DMS53 treated with DMSO at 0.1 percent for 48 hours (cell line): ENCODE measurements around the gene CACNA1A.
"Not testable (repeated sequence)": the region's sequence is repeated elsewhere in the genome, so short reads cannot be mapped to it uniquely, and the experiment has no call there.

Experiments used
- DNase-seq: peaks from one replicate; lab custom pipeline; 2025; ENCODE audit not compliant: unreplicated experiment; lab: John Stamatoyannopoulos, UW

The CACNA1A gene

GRCh38 chr19:13506471-13506820, at the start of gene CACNA1A:
CACNA1A (minus strand) TSS chr19:13506479; CDS start chr19:13506224, 255 bp downstream.
- DNase-seq = no peak

GRCh38 chr19:13554506-13555240, 48.4 kb upstream of the CACNA1A start:
- DNase-seq = no peak

- DNase-seq = no peak
These were observed 47.7 kb upstream of the CACNA1A start for GRCh38 chr19:13553880-13554400.

DNA sequence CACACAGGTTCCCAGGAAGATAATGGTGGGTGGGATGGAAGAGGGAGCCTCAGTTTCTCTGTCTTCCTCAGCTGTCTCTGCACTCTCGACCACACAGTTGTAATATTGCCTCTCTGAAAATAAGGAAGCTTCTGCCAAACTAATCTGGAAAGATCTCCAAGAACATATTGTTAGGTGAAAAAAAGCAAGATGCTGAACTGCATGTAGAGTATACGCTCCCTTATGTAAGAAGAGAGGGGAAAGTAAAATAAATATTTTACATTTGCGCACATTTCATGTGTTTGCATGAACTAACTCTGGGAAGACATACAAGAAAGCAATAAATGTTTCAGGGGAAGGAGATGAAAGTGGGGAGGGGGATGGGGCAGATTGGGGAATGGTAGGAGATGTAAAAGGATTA, 41.9 kb upstream of the CACNA1A start:
- DNase-seq = no peak

DNA sequence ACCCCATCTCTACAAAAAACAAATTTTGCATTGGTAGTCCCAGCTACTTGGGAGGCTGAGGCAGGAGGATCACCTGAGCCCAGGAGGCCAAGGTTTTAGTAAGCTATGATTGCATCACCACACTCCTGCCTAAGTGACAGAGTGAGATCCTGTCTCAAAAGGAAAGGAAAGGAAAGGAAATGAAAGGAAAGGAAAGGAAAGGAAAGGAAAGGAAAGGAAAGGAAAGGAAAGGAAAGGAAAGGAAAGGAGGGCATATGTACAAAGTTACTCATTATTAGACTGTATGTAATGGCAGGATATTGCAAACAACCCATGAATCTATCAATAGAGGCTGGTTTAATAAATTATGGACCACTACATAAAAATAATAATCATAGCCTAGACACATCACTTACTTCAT, 40.8 kb upstream of the CACNA1A start:
- DNase-seq = no peak

GRCh38 chr19:13544423-13544822, 38.1 kb upstream of the CACNA1A start:
- no peak for DNase-seq

DNA sequence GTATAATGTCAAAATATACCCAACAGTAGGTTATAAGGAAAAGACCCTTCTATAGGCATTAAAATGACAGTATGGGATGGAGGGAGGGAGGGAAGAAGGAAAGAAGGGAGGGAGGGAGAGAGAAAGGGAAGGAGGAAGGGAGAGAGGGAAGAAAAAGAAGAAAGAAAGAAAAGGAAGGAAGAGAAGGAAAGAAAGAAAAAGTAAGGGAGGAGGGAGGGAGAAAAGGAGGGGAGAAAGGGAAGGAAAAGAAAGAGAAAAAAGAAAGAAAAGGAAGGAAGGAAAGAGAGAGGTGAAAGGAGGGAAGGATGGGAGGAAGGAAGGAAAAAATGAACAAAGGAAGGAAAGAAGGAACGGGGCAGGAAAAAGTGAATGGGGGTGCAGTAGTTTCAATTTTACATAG, 35.3 kb upstream of the CACNA1A start:
- no peak for DNase-seq

- no peak for DNase-seq
These were observed 33.1 kb upstream of the CACNA1A start for GRCh38 chr19:13539332-13539731.

- DNase-seq = no peak
These were observed 32.4 kb upstream of the CACNA1A start for GRCh38 chr19:13538601-13539253.

DNA sequence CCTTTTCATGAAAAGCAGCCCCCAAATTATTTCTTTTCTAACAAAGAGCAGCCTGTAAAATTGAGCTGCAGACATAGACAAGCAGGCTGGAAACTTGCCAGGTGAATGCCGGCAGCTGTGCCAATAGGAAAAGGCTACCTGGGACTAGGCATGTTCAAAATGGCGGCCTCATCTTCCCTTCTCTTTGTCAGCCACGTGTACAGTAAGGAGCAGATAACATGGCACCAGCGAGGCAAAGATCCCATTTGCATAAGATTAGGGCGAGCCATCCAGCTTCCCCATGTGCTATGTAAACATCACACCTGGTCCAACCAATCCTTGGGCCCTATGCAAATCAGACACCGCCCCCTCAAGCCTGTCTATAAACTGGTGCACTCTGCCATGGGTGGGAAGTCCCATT, 31.2 kb upstream of the CACNA1A start:
- no peak for DNase-seq

- no peak for DNase-seq
These were observed 24.4 kb upstream of the CACNA1A start for GRCh38 chr19:13530720-13531119.

GRCh38 chr19:13529721-13530120, 23.4 kb upstream of the CACNA1A start:
- DNase-seq = not testable (repeated sequence)

DNA sequence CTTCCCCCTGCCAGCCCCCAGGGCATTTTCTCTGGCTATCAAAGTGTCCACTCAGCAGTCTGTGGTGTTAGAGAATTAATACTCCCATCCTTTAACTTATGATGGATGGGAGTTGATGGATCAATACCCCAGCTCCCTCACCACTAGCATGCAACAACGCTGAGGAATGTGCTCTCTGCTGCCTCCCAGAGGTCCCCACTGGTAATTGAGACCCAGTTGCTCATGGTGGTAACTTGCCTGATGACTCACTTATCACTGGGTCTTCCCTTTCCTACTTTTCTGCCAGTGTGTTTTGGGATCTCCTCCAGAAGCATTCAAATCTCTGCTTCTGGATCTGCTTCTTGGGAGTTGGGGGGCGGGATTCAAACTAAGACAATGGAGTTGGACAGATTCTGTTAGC, 20.3 kb upstream of the CACNA1A start:
- DNase-seq = no peak

- no peak for DNase-seq
These were observed 14.8 kb upstream of the CACNA1A start for GRCh38 chr19:13521066-13521465.

GRCh38 chr19:13511947-13512346, 5.7 kb upstream of the CACNA1A start:
- no peak for DNase-seq

- no peak for DNase-seq
These were observed 853 bp upstream of the CACNA1A start for GRCh38 chr19:13507053-13507611.

- no peak for DNase-seq
These were observed 363 bp downstream of the CACNA1A start for GRCh38 chr19:13505761-13506470.

- no peak for DNase-seq
These were observed 1.0 kb downstream of the CACNA1A start for GRCh38 chr19:13505164-13505695.

DNA sequence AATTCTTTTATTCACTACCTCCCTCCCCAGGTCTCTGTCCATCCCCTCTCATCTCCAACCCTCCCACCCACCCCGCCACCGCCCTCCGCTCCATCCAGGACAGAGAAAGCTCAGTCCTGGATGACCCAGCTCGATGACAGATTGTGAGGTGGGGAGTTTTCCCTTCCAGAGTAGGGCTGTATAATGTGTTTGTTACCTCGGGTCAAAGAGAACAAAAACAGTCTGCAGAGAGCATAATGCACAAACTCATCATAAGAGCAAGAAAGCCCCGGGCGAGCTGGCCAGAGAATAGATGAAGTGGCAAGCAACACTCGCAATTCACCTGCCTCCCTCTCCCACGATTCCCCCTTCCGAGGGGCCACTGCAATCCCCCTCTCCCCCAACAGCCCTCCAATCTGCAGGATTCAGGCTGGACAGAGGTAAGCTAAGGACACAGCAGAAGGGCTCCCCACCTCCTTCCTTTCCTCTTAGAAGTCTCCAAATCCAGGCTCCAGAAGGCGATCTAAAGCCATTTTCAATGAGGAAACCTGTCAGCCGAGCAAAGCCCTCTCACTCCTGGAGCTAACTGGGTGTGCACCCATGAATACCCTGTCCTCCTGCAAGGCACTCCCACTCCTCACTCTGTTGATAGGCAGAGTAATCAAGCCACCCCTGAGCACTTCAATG, 2.6 kb downstream of the CACNA1A start:
- no peak for DNase-seq

- no peak for DNase-seq
These were observed 4.0 kb downstream of the CACNA1A start for GRCh38 chr19:13502231-13502630.

- DNase-seq = no peak
These were observed 6.6 kb downstream of the CACNA1A start for GRCh38 chr19:13499692-13500091.
